ENCODE results near the gene THSD4. TPM values are rescaled to one million over a fixed set of nuclear protein-coding genes. Genes with fewer than 3 reads are reported as not detected.

The THSD4 gene
- total and polyA plus RNA-seq, 2 of the 4 experiments (the other 2 are of a cell fraction), result 25.5 to 31.1 TPM

- Histone ChIP-seq H3K4me3 (ENCODE audit: insufficient read depth, low read depth, low read length) (no peak overlapping the region), H2AFZ (replicated peaks; ENCODE audit: low read length, poor library complexity) (no peak overlapping the region), H2AK9ac (replicated peaks; ENCODE audit: low read depth, low read length, poor library complexity) (no peak overlapping the region), H3K23ac (ENCODE audit: low read depth, low read length) (no peak overlapping the region), H3K79me1 (ENCODE audit: low read depth in 1 of 2, low read length in 2 of 2) (peaks cover 17 to 33% of the 10 kb centered on the region in 2 experiments), H2AK5ac (ENCODE audit: low read depth, low read length) (no peak overlapping the region), H3K36me3 (ENCODE audit: control insufficient read depth, insufficient read depth, low read length) (peaks cover 13% of the 10 kb centered on the region; the same call in 1 of the 2 replicates), H2BK120ac (ENCODE audit: low read depth, low read length) (no peak overlapping the region), H3K4me1 (ENCODE audit: control insufficient read depth, insufficient read depth, low read length) (peaks cover 7% of the 10 kb centered on the region), H2BK15ac (ENCODE audit: low read depth, low read length) (no peak overlapping the region), H3K4ac (ENCODE audit: low read depth, low read length) (no peak overlapping the region), H3K27me3 (ENCODE audit: control insufficient read depth, insufficient read depth, low read length) (no peaks in the 10 kb centered on the region), H3K27ac (ENCODE audit: insufficient read depth, low read length) (no peak overlapping the region), H3K9ac (ENCODE audit: low read depth, low read length) (no peak overlapping the region), H3K14ac (replicated peaks; ENCODE audit: low read depth, low read length) (no peak overlapping the region), H3K4me2 (ENCODE audit: low read depth, low read length) (no peak overlapping the region), H3K9me3 (ENCODE audit: control insufficient read depth, insufficient read depth, low read length) (no peaks in the 10 kb centered on the region), H4K91ac (ENCODE audit: insufficient read depth, low read depth, low read length) (no peak overlapping the region), H4K8ac (ENCODE audit: low read depth in 2 of 2, low read length in 2 of 2) (no peak overlapping the region), H3K56ac (ENCODE audit: extremely low read depth, insufficient read depth, low read length) (no peak overlapping the region), H3K9me1 (ENCODE audit: insufficient read depth, low read length) (peaks cover 3% of the 10 kb centered on the region; the same call in 1 of the 2 replicates), H3K18ac (ENCODE audit: low read depth, low read length) (no peak overlapping the region), H2BK20ac (ENCODE audit: low read depth, low read length) (no peak overlapping the region), H2BK5ac (ENCODE audit: low read depth, low read length, poor library complexity, severe bottlenecking) (no peak overlapping the region), H4K5ac (ENCODE audit: low read depth, low read length) (no peak overlapping the region), H4K20me1 (ENCODE audit: insufficient read depth, low read length) (no peaks in the 10 kb centered on the region)
- in situ Hi-C loops (cut with MboI; ENCODE audit: low sequenced_read_pairs), result no loop called here
- no peak for ATAC-seq (ENCODE audit: low read depth)
- intact Hi-C loops (cut with micrococcal nuclease), result no loop called here
- no peak for DNase-seq
- dilution Hi-C loops (cut with HindIII; ENCODE audit: low sequenced_read_pairs, unreplicated experiment), result no loop called here
- POLR2A ChIA-PET (ENCODE audit: unreplicated experiment), result no interaction called here
- CTCF ChIA-PET, result no interaction called here
- TF ChIP-seq ELK1 (IDR thresholded peaks at IDR 0.05; ENCODE audit: borderline replicate concordance, low read depth, low read length), result no peak
- TF ChIP-seq BHLHE40 (IDR thresholded peaks at IDR 0.05; ENCODE audit: low read depth, low read length), result no peak
- TF ChIP-seq RCOR1 (IDR thresholded peaks at IDR 0.05; ENCODE audit: insufficient replicate concordance, low read length), result no peak
- TF ChIP-seq POLR2A (IDR thresholded peaks at IDR 0.05; ENCODE audit: low read depth, low read length), result no peak
- no peak for TF ChIP-seq NFE2L2 (IDR thresholded peaks at IDR 0.05; ENCODE audit: low read depth, low read length)
- TF ChIP-seq CEBPB (IDR thresholded peaks at IDR 0.05; ENCODE audit: low read depth, low read length), result no peak
- TF ChIP-seq RAD21 (IDR thresholded peaks at IDR 0.05; ENCODE audit: low read length), result no peak
- no peak for TF ChIP-seq CHD1 (IDR thresholded peaks at IDR 0.05; ENCODE audit: low read depth, low read length)
- TF ChIP-seq FOS (IDR thresholded peaks at IDR 0.05; ENCODE audit: low read depth, low read length), result no peak
- TF ChIP-seq USF2 (IDR thresholded peaks at IDR 0.05; ENCODE audit: low read depth, low read length), result no peak
- no peak for TF ChIP-seq MAFK (IDR thresholded peaks at IDR 0.05; ENCODE audit: low read depth, low read length)
- no peak for TF ChIP-seq MAZ (IDR thresholded peaks at IDR 0.05; ENCODE audit: borderline replicate concordance, low read depth, low read length)
- TF ChIP-seq CTCF (conservative IDR thresholded peaks at IDR 0.05; ENCODE audit: low read depth, low read length), result no peak
- no peak for TF ChIP-seq RFX5 (IDR thresholded peaks at IDR 0.05; ENCODE audit: low read depth, low read length)
- TF ChIP-seq MXI1 (IDR thresholded peaks at IDR 0.05; ENCODE audit: borderline replicate concordance, low read depth, low read length), result no peak
- TF ChIP-seq SMC3 (IDR thresholded peaks at IDR 0.05; ENCODE audit: low read depth, low read length), result no peak
- no CpG with 5 or more reads among the region's 4 CpGs for WGBS, 2 experiments (ENCODE audit: extremely low coverage in 2 of 2, insufficient read length in 1 of 2)
- BruUV-seq (replicated peaks), result no TSS peak
These were observed 96.9 kb downstream of the THSD4 start for GRCh38 chr15:71212146-71212545.

Measured in IMR-90 (cell line).